Effector CD4-positive, alpha-beta T cell (primary cell): ENCODE measurements around the gene CACNA2D4.

ENCODE experiments used
- DNase-seq: peaks from one replicate; pipeline ENCODE4 v3.0.0-alpha.2; 2020

CACNA2D4 gene

GRCh38 chr12:1934831-1935230 lies 16.4 kb upstream of the CACNA2D4 start:
- DNase-seq: no peak

- no peak for DNase-seq
These were observed 15.6 kb upstream of the CACNA2D4 start for GRCh38 chr12:1934068-1934467.

GRCh38 chr12:1933342-1934051 lies 15.0 kb upstream of the CACNA2D4 start:
- DNase-seq: no peak

- DNase-seq: no peak
These were observed 13.9 kb upstream of the CACNA2D4 start for GRCh38 chr12:1932264-1932777.

- no peak for DNase-seq
These were observed 13.2 kb upstream of the CACNA2D4 start for GRCh38 chr12:1931642-1932041.

- DNase-seq: no peak
These were observed 12.5 kb upstream of the CACNA2D4 start for GRCh38 chr12:1930803-1931597.

- DNase-seq: no peak
These were observed 11.7 kb upstream of the CACNA2D4 start for GRCh38 chr12:1929985-1930802.

GRCh38 chr12:1929241-1929984 lies 11.0 kb upstream of the CACNA2D4 start:
- no peak for DNase-seq

- no peak for DNase-seq
These were observed 10.1 kb upstream of the CACNA2D4 start for GRCh38 chr12:1928439-1929121.

- no peak for DNase-seq
These were observed 9.4 kb upstream of the CACNA2D4 start for GRCh38 chr12:1927751-1928351.

GRCh38 chr12:1927051-1927680 lies 8.7 kb upstream of the CACNA2D4 start:
- DNase-seq: no peak

- no peak for DNase-seq
These were observed 7.8 kb upstream of the CACNA2D4 start for GRCh38 chr12:1926251-1926657.

- no peak for DNase-seq
These were observed 7.2 kb upstream of the CACNA2D4 start for GRCh38 chr12:1925684-1926006.

GRCh38 chr12:1924996-1925683 lies 6.7 kb upstream of the CACNA2D4 start:
- no peak for DNase-seq

GRCh38 chr12:1922985-1923384 lies 4.5 kb upstream of the CACNA2D4 start:
- no peak for DNase-seq

- DNase-seq: no peak
These were observed 3.7 kb upstream of the CACNA2D4 start for GRCh38 chr12:1922075-1922709.

GRCh38 chr12:1920971-1921370 lies 2.5 kb upstream of the CACNA2D4 start:
- DNase-seq: no peak

- DNase-seq: no peak
These were observed 2.0 kb upstream of the CACNA2D4 start for GRCh38 chr12:1920436-1920835.

- DNase-seq: no peak
These were observed 1.3 kb upstream of the CACNA2D4 start for GRCh38 chr12:1919763-1920162.

- no peak for DNase-seq
These were observed 832 bp upstream of the CACNA2D4 start for GRCh38 chr12:1919284-1919683.
